Loucy (cell line): ENCODE measurements around the gene FHIT.

Source experiments
- H2AFZ ChIP-seq: fragments of 200-600 bp; sonication (generic); 2 replicates; pipeline ENCODE4 v1.6.0; 2016; ENCODE audit warnings: antibody characterized with exemption, mild to moderate bottlenecking, low read length, moderate library complexity
- H3F3A ChIP-seq: fragments of 200-600 bp; 2 replicates; pipeline ENCODE4 v1.6.0; 2016; ENCODE audit warnings: antibody characterized with exemption, low read depth, mild to moderate bottlenecking
- H3K27me3 ChIP-seq: fragments of 200-600 bp; sonication (generic); 2 replicates; pipeline ENCODE4 v1.6.1; 2014; ENCODE audit warnings: low read length, mild to moderate bottlenecking; ENCODE audit not compliant: insufficient read depth, poor library complexity, severe bottlenecking
- H3K36me3 ChIP-seq: fragments of 200-600 bp; sonication (generic); 2 replicates; pipeline ENCODE4 v1.6.1; 2016; ENCODE audit warnings: low read length; ENCODE audit not compliant: insufficient read depth
- H3K4me1 ChIP-seq: fragments of 200-600 bp; sonication (generic); 2 replicates; pipeline ENCODE4 v1.5.1; 2014; ENCODE audit warnings: low read length, mild to moderate bottlenecking; ENCODE audit not compliant: insufficient read depth, poor library complexity, severe bottlenecking
- H3K4me2 ChIP-seq: fragments of 200-600 bp; sonication (generic); 2 replicates; pipeline ENCODE4 v1.6.0; 2014; ENCODE audit warnings: antibody characterized with exemption, low read length, low read depth, mild to moderate bottlenecking; ENCODE audit not compliant: poor library complexity, severe bottlenecking
- H3K4me3 ChIP-seq: fragments of 200-600 bp; sonication (generic); 2 replicates; pipeline ENCODE4 v1.5.1; 2014; ENCODE audit warnings: low read length, mild to moderate bottlenecking, mixed read lengths; ENCODE audit not compliant: poor library complexity, severe bottlenecking
- H3K79me2 ChIP-seq: fragments of 200-600 bp; sonication (generic); 2 replicates; pipeline ENCODE4 v1.6.1; 2014; ENCODE audit warnings: low read length; ENCODE audit not compliant: insufficient read depth
- H3K9ac ChIP-seq: fragments of 200-600 bp; sonication (generic); 2 replicates; pipeline ENCODE4 v1.6.0; 2014; ENCODE audit warnings: mild to moderate bottlenecking, low read depth, low read length, moderate library complexity; ENCODE audit not compliant: poor library complexity, severe bottlenecking
- H3K9me2 ChIP-seq: fragments of 200-600 bp; sonication (generic); replicated peaks from 2 replicates; pipeline ENCODE4 v1.6.1; 2016; ENCODE audit warnings: low read depth, low read length, mixed read lengths
- H3K9me3 ChIP-seq: fragments of 200-600 bp; sonication (generic); 2 replicates; pipeline ENCODE4 v1.6.1; 2014; ENCODE audit warnings: mild to moderate bottlenecking, antibody characterized with exemption, low read length, low read depth; ENCODE audit not compliant: insufficient read depth
- H4K20me1 ChIP-seq: fragments of 200-600 bp; sonication (generic); 2 replicates; pipeline ENCODE4 v1.6.0; 2014; ENCODE audit warnings: antibody characterized with exemption, low read length, mild to moderate bottlenecking; ENCODE audit not compliant: insufficient read depth, poor library complexity, severe bottlenecking
- EZH2phosphoT487 ChIP-seq: fragments of 200-600 bp; IDR thresholded peaks from 2 replicates; pipeline ENCODE4 v1.6.1; 2018; ENCODE audit warnings: antibody characterized with exemption, mild to moderate bottlenecking, moderate library complexity, borderline replicate concordance
- TF ChIP-seq, protein P1 (sequence below): fragments of 200-600 bp; sonication (generic); conservative IDR thresholded peaks from 2 replicates; pipeline ENCODE4 v1.5.1; 2014; ENCODE audit warnings: mild to moderate bottlenecking, antibody characterized with exemption, low read length

FHIT gene

DNA sequence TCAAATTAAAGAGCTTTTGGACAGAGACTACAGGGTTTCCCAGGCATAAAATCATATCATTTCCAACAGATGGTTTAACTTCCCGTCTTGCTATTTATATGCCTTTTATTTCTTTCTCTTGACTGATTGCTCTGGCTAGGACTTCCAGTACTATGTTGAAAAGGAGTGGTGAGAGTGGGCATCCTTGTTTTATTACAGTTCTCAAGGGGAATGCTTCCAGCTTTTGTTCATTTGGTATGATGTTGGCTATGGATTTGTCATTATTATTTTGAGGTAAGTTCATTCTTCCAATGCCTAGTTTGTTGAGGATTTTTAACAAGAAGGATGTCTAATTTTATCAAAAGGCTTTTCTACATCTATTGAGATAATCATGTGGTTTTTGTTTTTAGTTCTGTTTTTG, 1304.9 kb downstream of the FHIT start:
- Histone ChIP-seq H3K9me2 (no peaks in the 10 kb centered on the region), H3F3A (no peaks in the 10 kb centered on the region), H3K9me3 (no peaks in the 10 kb centered on the region), H3K9ac (no peak overlapping the region), H3K4me3 (no peak overlapping the region), H3K4me2 (no peak overlapping the region), H2AFZ (no peak overlapping the region), H3K36me3 (no peaks in the 10 kb centered on the region), H3K79me2 (no peaks in the 10 kb centered on the region), H4K20me1 (no peaks in the 10 kb centered on the region), H3K4me1 (no peaks in the 10 kb centered on the region), H3K27me3 (no peaks in the 10 kb centered on the region)
- no peak for TF ChIP-seq EZH2phosphoT487
- TF ChIP-seq, protein P1, sequence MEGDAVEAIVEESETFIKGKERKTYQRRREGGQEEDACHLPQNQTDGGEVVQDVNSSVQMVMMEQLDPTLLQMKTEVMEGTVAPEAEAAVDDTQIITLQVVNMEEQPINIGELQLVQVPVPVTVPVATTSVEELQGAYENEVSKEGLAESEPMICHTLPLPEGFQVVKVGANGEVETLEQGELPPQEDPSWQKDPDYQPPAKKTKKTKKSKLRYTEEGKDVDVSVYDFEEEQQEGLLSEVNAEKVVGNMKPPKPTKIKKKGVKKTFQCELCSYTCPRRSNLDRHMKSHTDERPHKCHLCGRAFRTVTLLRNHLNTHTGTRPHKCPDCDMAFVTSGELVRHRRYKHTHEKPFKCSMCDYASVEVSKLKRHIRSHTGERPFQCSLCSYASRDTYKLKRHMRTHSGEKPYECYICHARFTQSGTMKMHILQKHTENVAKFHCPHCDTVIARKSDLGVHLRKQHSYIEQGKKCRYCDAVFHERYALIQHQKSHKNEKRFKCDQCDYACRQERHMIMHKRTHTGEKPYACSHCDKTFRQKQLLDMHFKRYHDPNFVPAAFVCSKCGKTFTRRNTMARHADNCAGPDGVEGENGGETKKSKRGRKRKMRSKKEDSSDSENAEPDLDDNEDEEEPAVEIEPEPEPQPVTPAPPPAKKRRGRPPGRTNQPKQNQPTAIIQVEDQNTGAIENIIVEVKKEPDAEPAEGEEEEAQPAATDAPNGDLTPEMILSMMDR = no peak

DNA sequence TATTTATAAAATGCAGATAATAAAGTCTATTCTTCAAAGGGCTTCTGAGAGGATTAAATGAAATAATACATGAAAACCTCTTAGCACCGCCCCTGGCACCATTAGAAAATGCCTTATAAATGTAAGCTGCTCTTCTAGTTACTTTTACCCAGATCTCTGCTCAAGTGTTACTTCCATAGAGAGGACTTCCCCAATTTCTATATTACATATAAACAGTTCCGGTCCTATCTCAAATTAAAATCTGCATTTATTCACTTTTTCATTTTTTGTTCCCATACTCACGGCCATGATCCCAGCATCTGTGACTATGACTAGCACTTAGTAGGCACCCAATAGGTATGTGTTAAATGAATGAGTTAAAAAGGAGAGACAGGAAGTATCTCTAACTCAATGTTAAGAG, 1310.5 kb downstream of the FHIT start:
- no peaks in the 10 kb centered on the region for H3K36me3 ChIP-seq
- H3K4me2 ChIP-seq = no peak overlapping the region
- no peaks in the 10 kb centered on the region for H3K79me2 ChIP-seq
- H3K4me3 ChIP-seq = no peak overlapping the region
- H3F3A ChIP-seq = no peaks in the 10 kb centered on the region
- H3K27me3 ChIP-seq = no peaks in the 10 kb centered on the region
- no peak overlapping the region for H2AFZ ChIP-seq
- H3K9me2 ChIP-seq = no peaks in the 10 kb centered on the region
- H3K9me3 ChIP-seq = no peaks in the 10 kb centered on the region
- H3K9ac ChIP-seq = no peak overlapping the region
- no peak for TF ChIP-seq EZH2phosphoT487
- TF ChIP-seq, protein P1 = no peak
- no peaks in the 10 kb centered on the region for H4K20me1 ChIP-seq
- H3K4me1 ChIP-seq = no peaks in the 10 kb centered on the region

DNA sequence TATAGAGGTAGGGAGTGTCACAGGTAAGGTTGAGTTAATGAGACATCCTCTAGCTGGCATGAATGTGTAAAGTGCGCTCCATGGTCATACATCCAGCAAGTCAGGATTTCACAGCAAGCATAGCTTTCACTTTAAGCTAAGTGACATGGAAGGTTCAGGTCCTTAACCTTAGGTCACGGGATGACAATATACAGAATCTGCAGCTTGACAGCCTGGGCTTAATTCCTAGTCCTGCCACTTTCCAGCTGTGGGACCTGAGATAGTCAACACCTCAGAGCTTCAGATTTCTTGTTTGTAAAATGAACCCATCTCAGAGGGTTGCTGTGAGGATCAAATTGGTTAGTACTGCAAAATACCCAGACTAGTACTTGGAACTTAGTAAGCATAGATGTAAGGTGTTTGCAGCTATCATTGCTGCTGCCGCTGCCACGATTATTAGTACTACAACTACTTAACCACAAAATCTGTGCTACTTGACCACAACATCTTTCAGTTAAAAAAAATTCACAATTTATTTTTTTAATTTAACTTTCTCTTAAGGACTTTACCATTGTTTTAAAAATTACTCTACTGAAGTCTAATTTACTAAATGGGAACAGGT, 1311.3 kb downstream of the FHIT start:
- TF ChIP-seq EZH2phosphoT487 = no peak
- TF ChIP-seq, protein P1 = no peak
- no peaks in the 10 kb centered on the region for H3K4me1 ChIP-seq
- no peak overlapping the region for H3K4me3 ChIP-seq
- H3K36me3 ChIP-seq = no peaks in the 10 kb centered on the region
- no peaks in the 10 kb centered on the region for H3K9me2 ChIP-seq
- no peak overlapping the region for H2AFZ ChIP-seq
- H3K27me3 ChIP-seq = no peaks in the 10 kb centered on the region
- no peak overlapping the region for H3K9ac ChIP-seq
- no peak overlapping the region for H3K4me2 ChIP-seq
- H4K20me1 ChIP-seq = no peaks in the 10 kb centered on the region
- H3K79me2 ChIP-seq = no peaks in the 10 kb centered on the region
- H3F3A ChIP-seq = no peaks in the 10 kb centered on the region
- H3K9me3 ChIP-seq = no peaks in the 10 kb centered on the region
